Left lung (tissue), 10 donors: ENCODE results near the gene CDH4. TPM values are rescaled to one million over a fixed set of nuclear protein-coding genes. Genes with fewer than 3 reads are reported as not detected.

ENCODE experiments used
- ATAC-seq: fragments of 200-7000 bp; cut with Tn5 transposase; one replicate; pipeline ENCODE4 v1.9.1; 2020; ENCODE audit warnings: moderate library complexity
- DNase-seq, 4 donors: peaks; one replicate each; pipeline ENCODE4 v3.0.0-alpha.2; 2013 to 2020
- H3K27ac ChIP-seq, 2 donors: fragments of 200-600 bp; sonication (generic) in 1 of 2; one replicate each; pipeline versions ENCODE4 v1.5.0 to v1.8.0; 2020 to 2021
- H3K27me3 ChIP-seq, 2 donors: fragments of 200-600 bp; sonication (generic) in 1 of 2; one replicate each; pipeline versions ENCODE4 v1.5.0 to v1.8.0; 2020 to 2021
- H3K36me3 ChIP-seq, 2 donors: fragments of 200-600 bp; sonication (generic) in 1 of 2; one replicate each; pipeline versions ENCODE4 v1.5.0 to v1.8.0; 2020 to 2021
- H3K4me1 ChIP-seq, 2 donors: fragments of 200-600 bp; one replicate each; pipeline ENCODE4 v1.8.0; 2021
- H3K4me3 ChIP-seq, 2 donors: fragments of 200-600 bp; sonication (generic) in 1 of 2; one replicate each; pipeline versions ENCODE4 v1.5.0 to v1.8.0; 2020 to 2021; ENCODE audit warnings: mild to moderate bottlenecking in 1 of 2
- H3K9me3 ChIP-seq, 2 donors: fragments of 200-600 bp; sonication (generic) in 1 of 2; one replicate each; pipeline versions ENCODE4 v1.5.0 to v1.8.0; 2020 to 2021
- CTCF ChIP-seq, 2 donors: fragments of 200-600 bp; sonication (generic) in 1 of 2; IDR thresholded peaks; one replicate each; pipeline versions ENCODE4 v1.5.0 to v1.8.0; 2021; ENCODE audit warnings: antibody characterized with exemption in 2 of 2
- intact Hi-C, 2 donors: fragments of 100-400 bp; cut with DNase I; formaldehyde crosslinking; loops; one replicate each; pipeline versions ENCODE4 v1.11.2 to v1.14.2; 2022
- polyA plus RNA-seq, 6 donors: library from polyadenylated mRNA; unstranded; fragments of 120-200 nt; gene quantifications; one replicate each; pipeline ENCODE4 v1.2.1, GENCODE V29; 2013; ENCODE audit not compliant: insufficient read length in 6 of 6
- total RNA-seq, 2 donors: library from RNA; stranded (reverse); fragmentation: NEBNext Ultra II Directional; extraction: Animal tissue kit (Norgen Biotek cat#: 25700); gene quantifications; one replicate each; pipeline ENCODE4 v1.2.1, GENCODE V29; 2021
- donor health status: DM: no; HTN: yes; CAD: no.
- donor health status: DM: no; HTN: no; CAD: no.

The CDH4 gene
- total and polyA plus RNA-seq, 8 donors, result 0.24 to 10.8 (median 5.1) TPM

- H3K4me3 ChIP-seq, result no peak overlapping the region
- H3K27me3 ChIP-seq, result peaks cover 0 to 22% of the 10 kb centered on the region in 2 donors
- ATAC-seq (no peak), DNase-seq (no peak)
- no peak overlapping the region for H3K27ac ChIP-seq
- H3K4me1 ChIP-seq, result no peaks in the 10 kb centered on the region
- intact Hi-C loops, result no loop called here
- H3K36me3 ChIP-seq, result no peaks in the 10 kb centered on the region
- H3K9me3 ChIP-seq, result peaks cover 0 to 17% of the 10 kb centered on the region in 2 donors
- no peak for TF ChIP-seq CTCF (IDR thresholded peaks at IDR 0.05)
Measured at GRCh38 chr20:61385731-61386130, 133.7 kb downstream of the CDH4 start.

- intact Hi-C loops, result no loop called here
- no peak for TF ChIP-seq CTCF (IDR thresholded peaks at IDR 0.05)
- no peak overlapping the region for H3K27ac ChIP-seq
- DNase-seq (peak in 2 of 4 donors; percentile 6 to 11), ATAC-seq (peak; percentile 56)
- H3K27me3 ChIP-seq, result peaks cover 0 to 22% of the 10 kb centered on the region in 2 donors
- H3K4me1 ChIP-seq, result no peaks in the 10 kb centered on the region
- H3K9me3 ChIP-seq, result peaks cover 0 to 13% of the 10 kb centered on the region in 2 donors
- H3K36me3 ChIP-seq, result no peaks in the 10 kb centered on the region
- no peak overlapping the region for H3K4me3 ChIP-seq
Measured at GRCh38 chr20:61387204-61387953, 135.3 kb downstream of the CDH4 start.

- intact Hi-C loops, result no loop called here
- H3K4me1 ChIP-seq, result no peaks in the 10 kb centered on the region
- H3K27me3 ChIP-seq, result peaks cover 0 to 22% of the 10 kb centered on the region in 2 donors
- TF ChIP-seq CTCF (IDR thresholded peaks at IDR 0.05), result no peak
- H3K4me3 ChIP-seq, result no peak overlapping the region
- H3K27ac ChIP-seq, result no peak overlapping the region
- DNase-seq (no peak), ATAC-seq (no peak)
- H3K9me3 ChIP-seq, result peaks cover 0 to 11% of the 10 kb centered on the region in 2 donors
- H3K36me3 ChIP-seq, result no peaks in the 10 kb centered on the region
Measured at GRCh38 chr20:61387954-61388348, 135.9 kb downstream of the CDH4 start.

GRCh38 chr20:61389077-61389476, 137.0 kb downstream of the CDH4 start:
- no peak overlapping the region for H3K27ac ChIP-seq
- intact Hi-C loops, result no loop called here
- peaks cover 0 to 22% of the 10 kb centered on the region in 2 donors for H3K27me3 ChIP-seq
- no peaks in the 10 kb centered on the region for H3K4me1 ChIP-seq
- ATAC-seq (no peak), DNase-seq (no peak)
- no peak for TF ChIP-seq CTCF (IDR thresholded peaks at IDR 0.05)
- peaks cover 0 to 11% of the 10 kb centered on the region in 2 donors for H3K9me3 ChIP-seq
- H3K4me3 ChIP-seq, result no peak overlapping the region
- no peaks in the 10 kb centered on the region for H3K36me3 ChIP-seq

GRCh38 chr20:61391185-61391584, 139.1 kb downstream of the CDH4 start:
- no peaks in the 10 kb centered on the region for H3K36me3 ChIP-seq
- H3K27ac ChIP-seq, result no peak overlapping the region
- H3K4me3 ChIP-seq, result no peak overlapping the region
- no peaks in the 10 kb centered on the region for H3K4me1 ChIP-seq
- H3K9me3 ChIP-seq, result peaks cover 0 to 11% of the 10 kb centered on the region in 2 donors
- H3K27me3 ChIP-seq, result peaks cover 0 to 26% of the 10 kb centered on the region in 2 donors
- TF ChIP-seq CTCF (IDR thresholded peaks at IDR 0.05), result no peak
- intact Hi-C loops, result no loop called here
- DNase-seq (no peak), ATAC-seq (no peak)
